Measurements from ENCODE around the gene LINS1. TPM values are rescaled to one million over a fixed set of nuclear protein-coding genes. Genes with fewer than 3 reads are reported as not detected.

LINS1 gene
- total and polyA plus RNA-seq, 2 donors (not counting 3 experiments of a cell fraction or from before 2014, with no cell fraction given): 6.9 to 14.7 TPM

DNA sequence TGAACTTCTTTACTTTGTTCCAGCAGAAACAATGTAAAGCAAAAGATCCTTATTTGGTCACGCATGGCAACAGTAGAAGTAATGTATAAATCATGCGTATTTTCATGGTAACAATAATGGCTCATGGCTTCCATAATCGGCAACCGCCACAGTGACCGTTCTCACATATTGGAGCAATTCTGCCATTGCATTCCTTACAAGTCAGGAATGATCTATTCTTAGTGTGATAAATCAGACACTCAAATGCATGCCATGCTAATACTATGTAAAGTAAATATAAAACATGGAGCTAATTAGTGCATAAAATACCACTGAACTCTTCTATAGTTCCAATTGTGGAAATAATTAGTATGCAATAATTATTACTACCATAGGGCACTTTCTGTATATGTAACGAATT, 59.7 kb downstream of the LINS1 start:
- no peak for FAIRE-seq
- Histone ChIP-seq H3K79me2 (ENCODE audit: control insufficient read depth, insufficient read depth, low read length) (no peaks in the 10 kb centered on the region), H2AFZ (ENCODE audit: low read depth, low read length) (no peak overlapping the region), H3K36me3 (ENCODE audit: control insufficient read depth in 2 of 2, extremely low read depth in 1 of 2, insufficient read depth in 2 of 2, low read length in 2 of 2) (no peaks in the 10 kb centered on the region), H3K9me1 (replicated peaks; ENCODE audit: control insufficient read depth, extremely low read depth, insufficient read depth, low read length) (no peaks in the 10 kb centered on the region), H3K4me2 (ENCODE audit: insufficient read depth, low read length) (no peak overlapping the region), H3K4me3 (replicated peaks in 1 of 3; ENCODE audit: insufficient read depth in 1 of 3, low read depth in 1 of 3, low read length in 3 of 3) (no peak overlapping the region), H3K27ac (ENCODE audit: insufficient read depth, low read depth, low read length) (no peak overlapping the region), H3K9me3 (replicated peaks; ENCODE audit: control insufficient read depth, insufficient read depth, low read length) (no peaks in the 10 kb centered on the region), H4K20me1 (replicated peaks; ENCODE audit: control insufficient read depth, extremely low read depth, insufficient read depth, low read length) (no peaks in the 10 kb centered on the region), H3K27me3 (ENCODE audit: control insufficient read depth in 2 of 2, insufficient read depth in 2 of 2, low read length in 2 of 2) (no peaks in the 10 kb centered on the region), H3K4me1 (ENCODE audit: control insufficient read depth, extremely low read depth, insufficient read depth, low read length) (no peaks in the 10 kb centered on the region), H3K9ac (replicated peaks; ENCODE audit: extremely low read depth, insufficient read depth, low read length) (no peak overlapping the region)
- dilution Hi-C loops (cut with MboI; ENCODE audit: extremely low pct_ligation_motif_present, low sequenced_read_pairs): no loop called here
- no peak for DNase-seq (ENCODE audit: low read depth, low spot score)
- ChIA-PET POLR2A (no interaction called here), CTCF (interaction anchor here (1.1 kb wide), 1 partner anchor 11 kb away, joined by 3 read pairs; no protein-coding TSS in a partner anchor)
- intact Hi-C loops (cut with micrococcal nuclease): no loop called here
- TF ChIP-seq GATA2 (IDR thresholded peaks at IDR 0.05; ENCODE audit: insufficient read depth, insufficient read length, low read depth, low read length): no peak
- TF ChIP-seq POLR2A (IDR thresholded peaks at IDR 0.05; ENCODE audit: low read depth, low read length): no peak
- TF ChIP-seq CTCF (IDR thresholded peaks at IDR 0.05; ENCODE audit: extremely low read depth in 1 of 2, insufficient read depth in 1 of 2, low read depth in 1 of 2, low read length in 2 of 2): no peak
- no peak for TF ChIP-seq EZH2 (IDR thresholded peaks at IDR 0.05; ENCODE audit: borderline replicate concordance, low read depth, low read length, severe bottlenecking)
- TF ChIP-seq MYC (IDR thresholded peaks at IDR 0.05; ENCODE audit: low read depth, low read length): no peak
- no peak for TF ChIP-seq JUN (IDR thresholded peaks at IDR 0.05; ENCODE audit: borderline replicate concordance, insufficient read depth, insufficient read length, low read depth)
- no peak for TF ChIP-seq POLR2AphosphoS5 (IDR thresholded peaks at IDR 0.05; ENCODE audit: insufficient read depth, low read depth, low read length)
- no peak for TF ChIP-seq MAX (IDR thresholded peaks at IDR 0.05; ENCODE audit: insufficient read depth, insufficient read length)
- TF ChIP-seq FOS (IDR thresholded peaks at IDR 0.05; ENCODE audit: borderline replicate concordance, insufficient read depth, low read length): no peak
- BruUV-seq (replicated peaks): no TSS peak

Data from endothelial cell of umbilical vein (primary cell).